Left ventricle myocardium inferior (tissue), 1 donor: ENCODE measurements around the gene PLRG1. TPM values are rescaled to one million over a fixed set of nuclear protein-coding genes. Genes with fewer than 3 reads are reported as not detected.

ENCODE experiments used
- DNase-seq: peaks from one replicate; pipeline ENCODE4 v3.0.0-alpha.2; 2020
- H3K27ac ChIP-seq: fragments of 200-600 bp; replicated peaks from 2 replicates; pipeline ENCODE4 v1.8.0; 2021
- H3K27me3 ChIP-seq: fragments of 200-600 bp; 2 replicates; pipeline ENCODE4 v1.8.0; 2021; ENCODE audit warnings: low read depth
- H3K36me3 ChIP-seq: fragments of 200-600 bp; 2 replicates; pipeline ENCODE4 v1.8.0; 2021
- H3K4me1 ChIP-seq: fragments of 200-600 bp; 2 replicates; pipeline ENCODE4 v1.8.0; 2021
- H3K4me3 ChIP-seq: fragments of 200-600 bp; 2 replicates; pipeline ENCODE4 v1.8.0; 2021; ENCODE audit warnings: mild to moderate bottlenecking, moderate library complexity
- H3K9me3 ChIP-seq: fragments of 200-600 bp; replicated peaks from 2 replicates; pipeline ENCODE4 v1.8.0; 2021
- intact Hi-C: fragments of 100-400 bp; cut with micrococcal nuclease; formaldehyde crosslinking; loops from one replicate; pipeline ENCODE4 v1.11.0; 2022
- total RNA-seq: library from RNA; stranded (reverse); fragmentation: NEBNext Ultra II Directional; extraction: Animal tissue kit (Norgen Biotek cat#: 25700); gene quantifications from one replicate; pipeline ENCODE4 v1.2.1, GENCODE V29; 2021
- TF ChIP-seq, protein P1 (sequence below): fragments of 200-600 bp; IDR thresholded peaks from 2 replicates; pipeline ENCODE4 v1.8.0; 2021; ENCODE audit warnings: antibody characterized with exemption, mild to moderate bottlenecking, borderline replicate concordance
- donor health status: DM: no; HTN: yes; CAD: no; lungs with severe emphysema.

PLRG1 gene
- total RNA-seq, 1 donor from 2014 or later = 37.8 TPM

DNA sequence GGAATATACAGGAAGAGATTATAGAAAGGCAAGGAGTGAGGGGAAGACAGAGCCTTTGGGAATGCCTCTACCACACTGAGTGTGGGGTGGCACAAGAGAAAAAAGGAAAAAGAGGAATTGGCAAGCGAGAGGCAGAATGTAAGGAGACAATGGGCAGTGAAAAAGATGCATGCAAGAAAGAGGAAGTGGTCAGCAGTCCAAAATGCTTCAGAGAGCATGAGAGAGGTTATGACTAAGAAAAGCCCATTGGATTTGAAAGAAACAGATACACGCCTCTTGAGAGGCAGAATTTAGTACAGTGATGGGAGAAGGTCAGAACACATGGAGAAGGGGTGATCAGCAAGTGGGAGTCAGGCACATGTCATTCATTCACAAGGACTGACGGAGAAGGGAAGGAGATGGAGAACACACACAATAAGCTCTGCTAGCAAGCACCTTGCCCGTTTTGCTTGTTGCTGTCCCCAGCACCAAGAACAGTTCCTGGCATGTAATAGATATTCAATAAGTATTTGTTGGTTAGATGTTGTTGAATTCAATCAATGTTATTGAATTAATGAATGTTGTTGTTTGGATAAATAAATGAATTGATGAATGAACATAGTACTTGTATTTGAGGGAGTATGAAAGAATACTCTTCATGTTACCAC lies 65.0 kb downstream of the PLRG1 start:
- Histone ChIP-seq H3K27ac (no peak overlapping the region), H3K9me3 (no peaks in the 10 kb centered on the region), H3K36me3 (no peaks in the 10 kb centered on the region), H3K27me3 (peaks cover 92% of the 10 kb centered on the region), H3K4me1 (peaks cover 3% of the 10 kb centered on the region), H3K4me3 (no peak overlapping the region)
- intact Hi-C loops = no loop called here
- TF ChIP-seq, protein P1, sequence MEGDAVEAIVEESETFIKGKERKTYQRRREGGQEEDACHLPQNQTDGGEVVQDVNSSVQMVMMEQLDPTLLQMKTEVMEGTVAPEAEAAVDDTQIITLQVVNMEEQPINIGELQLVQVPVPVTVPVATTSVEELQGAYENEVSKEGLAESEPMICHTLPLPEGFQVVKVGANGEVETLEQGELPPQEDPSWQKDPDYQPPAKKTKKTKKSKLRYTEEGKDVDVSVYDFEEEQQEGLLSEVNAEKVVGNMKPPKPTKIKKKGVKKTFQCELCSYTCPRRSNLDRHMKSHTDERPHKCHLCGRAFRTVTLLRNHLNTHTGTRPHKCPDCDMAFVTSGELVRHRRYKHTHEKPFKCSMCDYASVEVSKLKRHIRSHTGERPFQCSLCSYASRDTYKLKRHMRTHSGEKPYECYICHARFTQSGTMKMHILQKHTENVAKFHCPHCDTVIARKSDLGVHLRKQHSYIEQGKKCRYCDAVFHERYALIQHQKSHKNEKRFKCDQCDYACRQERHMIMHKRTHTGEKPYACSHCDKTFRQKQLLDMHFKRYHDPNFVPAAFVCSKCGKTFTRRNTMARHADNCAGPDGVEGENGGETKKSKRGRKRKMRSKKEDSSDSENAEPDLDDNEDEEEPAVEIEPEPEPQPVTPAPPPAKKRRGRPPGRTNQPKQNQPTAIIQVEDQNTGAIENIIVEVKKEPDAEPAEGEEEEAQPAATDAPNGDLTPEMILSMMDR = no peak
- no peak for DNase-seq

Other genes with a start within 250 kb of the PLRG1 start
- not detected for gene DCHS2, start 58.6 kb downstream of the PLRG1 start, total RNA-seq
- not detected for gene FGB, start 12.6 kb upstream of the PLRG1 start, total RNA-seq
- gene FGA, start 40.3 kb upstream of the PLRG1 start, total RNA-seq = not detected
- not detected for gene FGG, start 62.3 kb upstream of the PLRG1 start, total RNA-seq
- not detected for gene LRAT, start 193.6 kb upstream of the PLRG1 start, total RNA-seq
- not detected for gene RBM46, start 230.9 kb upstream of the PLRG1 start, total RNA-seq